Skeletal muscle tissue (tissue), 4 donors: ENCODE measurements around the gene AKAP6. TPM values are rescaled to one million over a fixed set of nuclear protein-coding genes. Genes with fewer than 3 reads are reported as not detected.

Experiments
- H3K27ac ChIP-seq: one replicate; pipeline ENCODE4 v1.7.0; 2013; ENCODE audit warnings: mild to moderate bottlenecking, low read depth, low read length, inconsistent platforms
- H3K27me3 ChIP-seq, 3 donors: one replicate each; pipeline ENCODE4 v1.7.0; 2013; ENCODE audit warnings: low read length in 3 of 3; ENCODE audit not compliant: control insufficient read depth in 3 of 3, insufficient read depth in 3 of 3
- H3K36me3 ChIP-seq, 3 donors: one replicate each; pipeline ENCODE4 v1.7.0; 2013; ENCODE audit warnings: low read length in 3 of 3; ENCODE audit not compliant: control insufficient read depth in 3 of 3, insufficient read depth in 3 of 3
- H3K4me1 ChIP-seq, 3 donors: one replicate each; pipeline ENCODE4 v1.7.0; 2013; ENCODE audit warnings: low read length in 3 of 3, mild to moderate bottlenecking in 3 of 3; ENCODE audit not compliant: control insufficient read depth in 3 of 3, insufficient read depth in 3 of 3
- H3K4me3 ChIP-seq, 3 donors: one replicate each; pipeline ENCODE4 v1.7.0; 2013; ENCODE audit warnings: low read length in 3 of 3
- H3K9ac ChIP-seq, 3 donors: one replicate each; pipeline ENCODE4 v1.7.0; 2013; ENCODE audit warnings: low read length in 3 of 3, mild to moderate bottlenecking in 3 of 3, moderate library complexity in 2 of 3, low read depth in 1 of 3
- H3K9me3 ChIP-seq, 3 donors: one replicate each; pipeline ENCODE4 v1.7.0; 2013; ENCODE audit warnings: low read length in 3 of 3; ENCODE audit not compliant: control insufficient read depth in 3 of 3
- total RNA-seq: library from RNA; depleted of rRNA; stranded (reverse); fragments of >200 nt; gene quantifications from one replicate; pipeline ENCODE4 v1.2.3, GENCODE V29; 2014
- donor health status: Osteomylitis.

Gene AKAP6
- total RNA-seq, 1 donor from 2014 or later: 102 TPM

DNA sequence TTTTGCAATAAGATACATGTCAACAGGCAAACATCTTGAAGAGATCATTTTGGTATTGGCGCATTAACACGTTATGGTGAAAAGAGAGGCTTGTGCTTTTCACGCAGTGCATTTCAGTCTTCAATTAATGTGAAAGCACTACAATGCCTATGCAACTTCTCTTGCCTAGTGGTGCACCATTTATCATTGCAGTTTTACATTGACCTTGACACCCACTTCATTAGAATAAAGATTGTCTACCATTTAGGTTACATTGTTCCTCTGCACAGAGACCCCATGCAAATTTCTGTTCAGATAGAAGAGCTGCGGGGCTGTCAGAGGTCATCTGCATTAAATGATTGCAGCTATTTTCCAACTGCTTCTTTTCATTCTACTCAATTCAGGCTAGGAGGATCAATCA lies 397.4 kb downstream of the AKAP6 start:
- Histone ChIP-seq H3K4me1 (peaks cover 0 to 6% (median 0%) of the 10 kb centered on the region in 3 donors), H3K36me3 (no peaks in the 10 kb centered on the region), H3K9me3 (no peaks in the 10 kb centered on the region), H3K4me3 (no peak overlapping the region), H3K27me3 (no peaks in the 10 kb centered on the region), H3K9ac (no peak overlapping the region), H3K27ac (no peak overlapping the region)

DNA sequence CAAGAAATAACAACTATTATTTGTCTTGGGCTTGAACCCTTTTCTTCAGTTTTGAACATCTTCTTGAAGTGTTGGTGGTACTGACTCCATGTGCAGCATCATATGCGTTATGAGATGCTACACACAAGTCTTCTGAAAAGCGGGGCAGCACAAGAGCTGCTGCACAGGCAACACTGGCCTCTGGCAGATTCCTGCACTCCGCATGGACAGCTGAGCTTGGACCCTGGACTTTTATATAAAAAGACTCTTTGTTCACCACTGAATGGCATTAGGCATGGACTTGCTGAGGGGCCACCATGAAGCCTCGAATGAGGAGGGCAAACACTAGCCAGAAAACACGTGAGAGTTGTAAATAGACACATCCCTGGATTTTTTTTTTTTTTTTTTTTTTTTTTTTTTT lies 398.7 kb downstream of the AKAP6 start:
- no peak overlapping the region for H3K27ac ChIP-seq

DNA sequence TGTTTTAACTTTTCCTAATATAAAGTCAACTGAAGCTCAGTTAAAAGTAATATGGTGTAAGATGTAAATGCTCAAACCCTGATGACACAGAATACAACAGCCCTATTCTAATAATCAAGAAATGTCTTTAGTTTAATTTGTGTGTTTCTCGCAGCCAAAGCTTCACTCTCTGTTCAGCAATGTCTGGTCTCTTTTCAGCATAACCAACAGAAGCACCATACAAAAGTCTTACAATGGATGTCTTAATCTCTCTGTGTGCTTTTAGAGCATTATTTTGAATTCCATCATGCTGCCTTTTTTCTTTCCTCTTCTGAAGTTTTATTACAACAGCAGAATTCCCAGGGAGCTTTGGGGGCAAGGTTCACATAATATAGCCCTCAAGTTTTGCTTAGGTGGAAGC lies 399.4 kb downstream of the AKAP6 start:
- Histone ChIP-seq H3K27me3 (no peaks in the 10 kb centered on the region), H3K4me3 (no peak overlapping the region), H3K27ac (no peak overlapping the region), H3K4me1 (peaks cover 0 to 6% (median 0%) of the 10 kb centered on the region in 3 donors), H3K9ac (no peak overlapping the region), H3K9me3 (no peaks in the 10 kb centered on the region), H3K36me3 (no peaks in the 10 kb centered on the region)

More for the DNA sequence above, 398.7 kb downstream of the AKAP6 start:
- H3K4me1 ChIP-seq: peaks cover 0 to 6% (median 0%) of the 10 kb centered on the region in 3 donors
- no peaks in the 10 kb centered on the region for H3K27me3 ChIP-seq
- no peak overlapping the region for H3K9ac ChIP-seq
- no peaks in the 10 kb centered on the region for H3K36me3 ChIP-seq
- H3K4me3 ChIP-seq: no peak overlapping the region
- no peaks in the 10 kb centered on the region for H3K9me3 ChIP-seq

- Histone ChIP-seq H3K4me3 (no peak overlapping the region), H3K9ac (no peak overlapping the region), H3K4me1 (peaks cover 0 to 6% (median 0%) of the 10 kb centered on the region in 3 donors), H3K36me3 (no peaks in the 10 kb centered on the region), H3K27ac (no peak overlapping the region), H3K9me3 (no peaks in the 10 kb centered on the region), H3K27me3 (no peaks in the 10 kb centered on the region)
Observed at GRCh38 chr14:32728976-32729375, 399.9 kb downstream of the AKAP6 start.

- Histone ChIP-seq H3K4me1 (no peaks in the 10 kb centered on the region), H3K9me3 (no peaks in the 10 kb centered on the region), H3K36me3 (peaks cover 0 to under 1% (median 0%) of the 10 kb centered on the region in 3 donors), H3K27me3 (no peaks in the 10 kb centered on the region), H3K27ac (no peak overlapping the region), H3K9ac (no peak overlapping the region), H3K4me3 (no peak overlapping the region)
Observed at GRCh38 chr14:32731249-32731648, 402.2 kb downstream of the AKAP6 start.

DNA sequence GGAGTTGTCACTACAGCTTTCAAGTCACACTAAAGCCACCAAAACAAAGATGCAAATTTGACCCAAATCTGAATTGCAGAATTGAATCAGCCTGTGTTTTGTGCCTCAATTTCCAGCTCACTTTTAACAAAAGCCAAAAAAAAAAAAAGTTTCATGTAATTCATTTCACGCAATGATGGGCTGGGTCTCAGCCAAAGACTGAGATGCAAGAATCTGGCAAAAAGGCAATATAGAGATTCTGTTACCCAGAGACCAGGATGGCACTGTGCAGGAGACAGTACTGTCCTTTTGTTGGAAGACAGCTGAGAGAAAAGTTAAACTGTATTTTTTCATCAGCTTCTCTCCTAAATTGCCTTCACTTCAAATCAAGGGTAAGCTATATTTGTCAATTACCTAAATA lies 403.9 kb downstream of the AKAP6 start:
- H3K4me3 ChIP-seq: no peak overlapping the region
- H3K9me3 ChIP-seq: no peaks in the 10 kb centered on the region
- no peak overlapping the region for H3K27ac ChIP-seq
- H3K9ac ChIP-seq: no peak overlapping the region
- H3K27me3 ChIP-seq: no peaks in the 10 kb centered on the region
- no peaks in the 10 kb centered on the region for H3K4me1 ChIP-seq
- peaks cover 0 to 13% (median 4%) of the 10 kb centered on the region in 3 donors for H3K36me3 ChIP-seq

DNA sequence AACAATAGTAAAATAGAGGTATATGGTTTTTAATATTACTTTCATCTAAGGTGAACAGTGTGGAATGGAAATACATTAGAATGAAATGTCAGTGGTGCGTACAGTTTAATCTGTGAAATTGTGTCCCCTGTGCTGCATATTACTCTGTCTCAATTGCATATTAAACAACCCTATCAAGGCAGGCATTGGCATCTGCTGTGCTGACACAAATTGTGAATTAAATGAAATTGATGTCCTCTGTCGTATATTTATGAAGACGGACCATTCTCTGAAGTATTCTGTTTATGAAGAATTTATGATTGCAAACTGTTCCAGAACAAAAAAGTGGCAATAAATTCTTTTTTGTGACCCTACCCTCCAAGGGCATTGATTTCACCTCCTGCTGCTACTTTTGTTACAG lies 405.2 kb downstream of the AKAP6 start:
- Histone ChIP-seq H3K9ac (no peak overlapping the region), H3K4me3 (no peak overlapping the region), H3K27me3 (no peaks in the 10 kb centered on the region), H3K36me3 (peaks cover 0 to 13% (median 4%) of the 10 kb centered on the region in 3 donors), H3K9me3 (no peaks in the 10 kb centered on the region), H3K27ac (no peak overlapping the region), H3K4me1 (no peaks in the 10 kb centered on the region)

- H3K4me3 ChIP-seq: no peak overlapping the region
- H3K27me3 ChIP-seq: no peaks in the 10 kb centered on the region
- no peaks in the 10 kb centered on the region for H3K4me1 ChIP-seq
- no peaks in the 10 kb centered on the region for H3K9me3 ChIP-seq
- no peak overlapping the region for H3K27ac ChIP-seq
- H3K9ac ChIP-seq: no peak overlapping the region
- H3K36me3 ChIP-seq: peaks cover 0 to 13% (median 4%) of the 10 kb centered on the region in 3 donors
Observed at GRCh38 chr14:32737621-32738020, 408.5 kb downstream of the AKAP6 start.

DNA sequence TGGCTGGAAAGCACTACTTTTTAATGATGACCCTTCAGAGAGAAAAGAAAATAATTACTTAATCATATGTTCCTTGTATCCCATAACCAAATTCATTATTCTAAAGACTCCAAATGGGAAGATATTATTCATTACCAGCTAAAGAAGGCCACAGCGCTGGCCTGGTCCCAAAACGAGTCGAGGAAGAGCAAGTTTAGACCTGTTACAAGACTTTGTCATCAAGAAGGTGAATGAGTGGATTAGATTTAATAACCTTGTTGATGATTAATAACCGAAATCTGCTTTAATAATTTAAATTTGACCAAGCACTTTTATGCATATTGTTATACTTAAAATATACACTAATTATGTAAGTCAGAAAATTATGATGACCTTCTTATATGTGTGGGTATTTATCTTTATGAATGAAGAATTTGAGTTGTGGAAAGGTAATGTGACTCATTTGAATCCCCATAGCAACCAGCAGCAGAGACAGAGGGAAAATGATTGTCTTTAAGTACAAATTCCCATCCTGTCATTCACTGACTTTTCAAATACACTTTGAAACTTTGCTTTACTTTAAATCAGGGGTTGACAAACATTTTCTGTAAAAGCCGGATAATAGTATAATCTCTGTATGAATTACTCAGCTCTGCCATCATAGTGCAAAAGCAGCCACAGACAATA lies 409.2 kb downstream of the AKAP6 start:
- no peak overlapping the region for H3K4me3 ChIP-seq
- no peak overlapping the region for H3K9ac ChIP-seq
- no peaks in the 10 kb centered on the region for H3K9me3 ChIP-seq
- no peaks in the 10 kb centered on the region for H3K27me3 ChIP-seq
- H3K27ac ChIP-seq: no peak overlapping the region
- no peaks in the 10 kb centered on the region for H3K4me1 ChIP-seq
- peaks cover 0 to 13% (median 4%) of the 10 kb centered on the region in 3 donors for H3K36me3 ChIP-seq

DNA sequence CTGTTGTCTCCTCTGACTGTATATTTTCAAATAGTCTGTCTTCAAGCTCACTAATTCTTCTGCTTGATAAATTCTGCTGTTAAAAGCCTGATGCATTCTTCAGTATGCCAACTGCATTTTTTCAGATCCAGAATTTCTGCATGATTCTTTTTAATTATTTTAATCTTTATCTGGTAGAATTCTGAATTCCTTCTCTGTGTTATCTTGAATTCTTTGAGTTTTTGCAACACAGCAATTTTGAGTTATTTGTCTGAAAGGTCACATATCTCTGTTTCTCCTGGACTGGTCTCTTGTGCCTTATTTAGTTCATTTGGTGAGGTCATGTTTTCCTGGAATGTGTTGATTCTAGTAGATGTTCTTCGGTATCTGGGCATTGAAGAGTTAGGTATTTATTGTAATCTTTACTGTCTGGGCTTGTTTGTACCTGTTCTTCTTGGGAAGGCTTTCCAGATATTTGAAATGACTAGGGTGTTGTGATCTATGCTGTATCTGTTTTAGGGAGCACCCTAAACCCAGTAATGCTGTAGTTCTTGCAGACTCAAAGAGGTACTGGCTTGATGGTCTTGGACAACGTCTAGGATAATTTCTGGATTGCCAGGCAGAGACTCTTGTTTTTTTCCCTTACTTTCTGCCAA lies 415.8 kb downstream of the AKAP6 start:
- Histone ChIP-seq H3K27me3 (no peaks in the 10 kb centered on the region), H3K9me3 (no peaks in the 10 kb centered on the region), H3K27ac (no peak overlapping the region), H3K9ac (no peak overlapping the region), H3K4me3 (no peak overlapping the region), H3K36me3 (no peaks in the 10 kb centered on the region), H3K4me1 (no peaks in the 10 kb centered on the region)
